Mesothelial cell of epicardium (in vitro differentiated cells): ENCODE measurements around the gene RXRA. TPM values are rescaled to one million over a fixed set of nuclear protein-coding genes. Genes with fewer than 3 reads are reported as not detected.

Source experiments
- DNase-seq, 2 experiments: peaks; one replicate each; pipeline ENCODE4 v3.0.0; 2021; ENCODE audit warnings: low spot score in 2 of 2; ENCODE audit not compliant: unreplicated experiment in 2 of 2
- H3K27ac Mint-ChIP-seq: 2 replicates; pipeline ENCODE4 v1.8.0; 2021; ENCODE audit warnings: mixed read lengths
- H3K27me3 Mint-ChIP-seq: 2 replicates; pipeline ENCODE4 v1.8.0; 2021; ENCODE audit warnings: low read depth, mixed read lengths
- H3K36me3 Mint-ChIP-seq: 2 replicates; pipeline ENCODE4 v1.8.0; 2021; ENCODE audit warnings: mixed read lengths
- H3K4me1 Mint-ChIP-seq: 2 replicates; pipeline ENCODE4 v1.8.0; 2021; ENCODE audit warnings: mixed read lengths
- H3K4me3 Mint-ChIP-seq: 2 replicates; pipeline ENCODE4 v1.8.0; 2021; ENCODE audit warnings: mild to moderate bottlenecking, moderate library complexity, mixed read lengths
- H3K9me3 Mint-ChIP-seq: 2 replicates; pipeline ENCODE4 v1.8.0; 2021; ENCODE audit warnings: mixed read lengths
- CTCF ChIP-seq: fragments of 200-600 bp; sonication (generic); IDR thresholded peaks from one replicate; pipeline ENCODE4 v1.5.0; 2021; ENCODE audit warnings: antibody characterized with exemption; ENCODE audit not compliant: unreplicated experiment
- total RNA-seq: library from RNA; stranded (reverse); gene quantifications from 3 replicates; pipeline ENCODE4 v1.2.1, GENCODE V29; 2021

RXRA gene
- total RNA-seq, 1 donor from 2014 or later = 45.0 TPM

GRCh38 chr9:134328341-134328840 lies 2.1 kb downstream of the RXRA start:
- Mint-ChIP-seq H3K4me3 (peak overlapping the region; percentile 74), H3K9me3 (no peaks in the 10 kb centered on the region), H3K27me3 (no peaks in the 10 kb centered on the region), H3K4me1 (peaks cover 34% of the 10 kb centered on the region), H3K36me3 (no peaks in the 10 kb centered on the region), H3K27ac (peak overlapping the region; percentile 16)
- DNase-seq = no peak
- TF ChIP-seq CTCF = no peak

- no peak overlapping the region for H3K27ac Mint-ChIP-seq
- H3K27me3 Mint-ChIP-seq = no peaks in the 10 kb centered on the region
- H3K4me1 Mint-ChIP-seq = peaks cover 36% of the 10 kb centered on the region
- no peak for TF ChIP-seq CTCF
- H3K36me3 Mint-ChIP-seq = no peaks in the 10 kb centered on the region
- DNase-seq = no peak
- no peaks in the 10 kb centered on the region for H3K9me3 Mint-ChIP-seq
- H3K4me3 Mint-ChIP-seq = peak overlapping the region; percentile 74
Measured at GRCh38 chr9:134328841-134329575, 2.8 kb downstream of the RXRA start.

- DNase-seq = no peak
- Mint-ChIP-seq H3K9me3 (no peaks in the 10 kb centered on the region), H3K4me3 (no peak overlapping the region), H3K4me1 (peaks cover 35% of the 10 kb centered on the region), H3K27ac (no peak overlapping the region), H3K36me3 (no peaks in the 10 kb centered on the region), H3K27me3 (no peaks in the 10 kb centered on the region)
- TF ChIP-seq CTCF = no peak
Measured at GRCh38 chr9:134329576-134329855, 3.3 kb downstream of the RXRA start.

- DNase-seq = no peak
- Mint-ChIP-seq H3K4me1 (peaks cover 34% of the 10 kb centered on the region), H3K27ac (no peak overlapping the region), H3K4me3 (no peak overlapping the region), H3K9me3 (no peaks in the 10 kb centered on the region), H3K36me3 (no peaks in the 10 kb centered on the region), H3K27me3 (no peaks in the 10 kb centered on the region)
- TF ChIP-seq CTCF = no peak
Measured at GRCh38 chr9:134329886-134330285, 3.6 kb downstream of the RXRA start.

- peaks cover 34% of the 10 kb centered on the region for H3K4me1 Mint-ChIP-seq
- H3K27ac Mint-ChIP-seq = no peak overlapping the region
- H3K4me3 Mint-ChIP-seq = no peak overlapping the region
- H3K27me3 Mint-ChIP-seq = no peaks in the 10 kb centered on the region
- H3K9me3 Mint-ChIP-seq = no peaks in the 10 kb centered on the region
- H3K36me3 Mint-ChIP-seq = no peaks in the 10 kb centered on the region
- DNase-seq = no peak
- TF ChIP-seq CTCF = no peak
Measured at GRCh38 chr9:134330590-134330989, 4.3 kb downstream of the RXRA start.
